NB4 (cell line): ENCODE measurements around the gene MRPL49.

Experiments
- CTCF ChIP-seq: IDR thresholded peaks from one replicate; pipeline ENCODE4 v1.5.1; 2012; ENCODE audit warnings: low read depth, low read length
- MAX ChIP-seq: IDR thresholded peaks from 2 replicates; pipeline ENCODE4 v1.6.1; 2011; ENCODE audit warnings: low read depth, low read length
- POLR2A ChIP-seq: IDR thresholded peaks from 2 replicates; pipeline ENCODE4 v1.6.1; 2011; ENCODE audit warnings: mild to moderate bottlenecking; ENCODE audit not compliant: insufficient read length; ENCODE audit errors: extremely low read depth

- no peak for TF ChIP-seq POLR2A
- no peak for TF ChIP-seq CTCF
- TF ChIP-seq MAX, result no peak
These were observed 31.5 kb upstream of the MRPL49 start for GRCh38 chr11:65090628-65091027.
